Activated CD4-positive, CD25-positive, alpha-beta regulatory T cell treated with anti-CD3 and anti-CD28 coated beads, Interleukin-2, amount 50 U/mL, for 16 hours (primary cell): ENCODE measurements around the gene PTPN4.
"Not testable (repeated sequence)": the region's sequence is repeated elsewhere in the genome, so short reads cannot be mapped to it uniquely, and the experiment has no call there.

ENCODE experiments used
- DNase-seq: peaks from one replicate; pipeline ENCODE4 v3.0.0-alpha.2; 2020; ENCODE audit warnings: low read depth, low spot score

The PTPN4 gene

GRCh38 chr2:120014226-120014980 lies 254.7 kb downstream of the PTPN4 start:
- DNase-seq, result no peak

- no peak for DNase-seq
Observed at GRCh38 chr2:120016800-120017199, 257.1 kb downstream of the PTPN4 start.

DNA sequence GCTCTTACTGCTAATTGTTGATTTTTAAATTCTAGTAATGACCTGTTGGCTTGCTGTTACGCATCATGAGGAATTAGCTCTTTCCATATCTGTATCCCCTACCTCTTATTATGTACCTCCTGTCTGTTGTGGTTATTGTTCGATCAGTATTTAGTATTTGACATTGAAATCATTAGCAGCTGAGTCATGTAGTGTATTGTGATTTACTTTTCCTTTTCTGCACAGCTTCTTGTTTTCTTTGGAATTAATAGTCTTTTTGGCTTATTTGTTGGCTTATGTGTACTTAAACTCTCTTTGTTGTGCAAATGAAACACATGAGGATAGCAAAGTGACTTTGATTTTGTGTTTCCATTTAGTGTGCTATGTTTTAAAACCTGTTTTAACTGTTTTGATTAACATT lies 257.5 kb downstream of the PTPN4 start:
- DNase-seq, result no peak

GRCh38 chr2:120018549-120018948 lies 258.8 kb downstream of the PTPN4 start:
- no peak for DNase-seq

DNA sequence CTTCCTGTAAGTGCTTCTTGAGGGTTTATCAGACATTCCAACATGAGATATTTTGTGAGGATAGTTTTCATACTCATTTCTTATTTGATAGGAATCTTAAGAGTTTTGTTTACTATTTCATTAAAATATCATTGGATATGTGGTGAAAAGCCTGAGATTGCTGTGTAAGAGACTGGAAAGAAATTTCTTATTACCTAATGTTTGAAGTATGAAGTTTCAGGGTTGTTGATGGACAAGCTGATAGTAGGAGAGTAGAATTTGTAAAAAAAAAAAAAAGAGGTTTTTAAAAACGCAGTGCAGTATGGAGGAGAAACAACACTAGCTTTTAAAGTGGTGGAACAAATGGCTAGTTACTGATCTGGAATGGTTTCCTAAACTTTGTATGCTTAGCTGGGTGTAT lies 260.8 kb downstream of the PTPN4 start:
- DNase-seq, result no peak

- DNase-seq, result not testable (repeated sequence)
Observed at GRCh38 chr2:120022505-120022904, 262.8 kb downstream of the PTPN4 start.

GRCh38 chr2:120026890-120027289 lies 267.2 kb downstream of the PTPN4 start:
- no peak for DNase-seq

DNA sequence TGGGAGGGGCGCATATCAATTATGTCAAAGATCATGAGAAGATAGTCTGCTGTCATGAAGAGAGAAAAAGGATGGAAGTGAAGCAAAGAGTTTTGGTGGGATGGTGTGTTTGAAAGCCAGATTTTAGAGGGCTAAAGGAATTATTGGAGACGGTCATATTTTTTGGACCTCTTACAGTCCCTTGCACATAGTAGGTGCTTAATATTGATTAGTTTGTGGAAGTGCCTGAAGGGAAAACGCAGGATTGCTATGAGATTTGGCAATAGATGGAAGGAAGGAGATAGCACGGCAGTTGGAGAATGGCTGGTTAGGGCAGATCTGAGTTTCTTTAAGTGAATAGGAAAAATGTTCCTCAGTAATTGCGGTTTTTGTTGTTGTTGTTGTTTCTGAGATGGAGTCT lies 269.1 kb downstream of the PTPN4 start:
- DNase-seq, result no peak

DNA sequence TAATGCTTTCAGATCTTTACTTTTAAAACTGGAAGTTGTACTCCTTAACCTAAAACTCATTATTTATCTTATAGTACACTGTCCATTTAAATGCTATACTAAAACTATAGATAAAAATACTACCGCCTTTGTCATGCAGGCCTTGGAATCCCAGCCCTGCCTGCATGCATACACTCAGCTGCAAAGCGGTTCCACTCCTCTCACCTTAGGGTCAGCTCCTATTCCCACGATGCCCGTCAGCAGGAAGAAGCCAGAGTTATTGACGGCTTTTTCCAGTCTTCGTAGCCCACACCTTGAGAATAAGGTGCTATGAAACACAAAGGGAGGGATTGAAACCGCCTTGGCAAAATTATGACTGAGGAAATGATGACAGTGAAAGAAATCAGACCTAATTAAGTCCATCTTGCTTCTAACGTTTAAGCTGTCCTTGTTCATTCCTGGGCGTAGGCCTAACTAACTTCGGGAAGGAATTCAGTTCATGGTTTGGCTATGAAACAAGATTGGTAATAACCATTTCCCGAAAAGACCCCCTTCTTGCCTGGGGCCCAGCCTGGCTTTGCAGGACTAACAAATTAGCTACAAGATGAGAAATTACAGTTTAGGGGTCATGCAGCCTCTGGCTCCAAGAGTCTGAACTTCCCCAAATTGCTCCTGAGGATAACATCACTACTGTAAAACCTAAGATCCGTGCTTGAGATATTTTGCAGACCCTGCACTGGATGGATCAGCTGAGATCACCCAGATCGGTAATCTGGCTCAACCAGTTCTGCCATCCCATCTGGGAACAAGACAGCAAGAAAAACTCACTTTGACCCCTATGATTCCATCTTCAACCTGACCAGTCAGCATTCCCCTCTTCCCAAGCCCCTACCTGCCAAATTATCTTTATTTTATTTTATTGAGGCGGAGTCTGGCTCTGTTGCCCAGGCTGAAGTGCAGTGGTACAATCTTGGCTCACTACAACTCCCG lies 270.2 kb downstream of the PTPN4 start:
- DNase-seq, result no peak

DNA sequence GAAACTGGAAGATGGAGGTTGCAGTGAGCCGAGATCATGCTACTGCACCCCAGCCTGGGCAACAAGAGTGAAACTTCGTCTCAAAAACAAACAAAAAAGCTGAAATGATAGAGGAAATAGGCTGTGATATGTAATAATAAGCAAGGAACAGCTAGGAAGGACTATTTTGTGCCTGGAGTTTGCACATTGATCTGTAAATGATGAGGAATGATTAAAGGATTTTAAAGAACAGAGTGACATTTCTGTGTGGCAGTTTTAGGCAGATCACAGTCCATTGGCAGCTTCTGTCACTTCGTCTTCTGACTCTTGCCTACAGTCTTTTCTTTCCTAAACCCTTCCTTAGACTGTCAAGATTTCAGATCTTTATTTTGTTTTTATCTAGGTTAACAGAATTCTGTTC lies 272.6 kb downstream of the PTPN4 start:
- no peak for DNase-seq
